COLO668 (cell line): Measurements from ENCODE around the gene PREPL.
"Not testable (repeated sequence)": the region's sequence is repeated elsewhere in the genome, so short reads cannot be mapped to it uniquely, and the experiment has no call there.

ENCODE experiments used
- DNase-seq: peaks from one replicate; lab custom pipeline; 2025; ENCODE audit not compliant: unreplicated experiment; lab: John Stamatoyannopoulos, UW

The PREPL gene

DNA sequence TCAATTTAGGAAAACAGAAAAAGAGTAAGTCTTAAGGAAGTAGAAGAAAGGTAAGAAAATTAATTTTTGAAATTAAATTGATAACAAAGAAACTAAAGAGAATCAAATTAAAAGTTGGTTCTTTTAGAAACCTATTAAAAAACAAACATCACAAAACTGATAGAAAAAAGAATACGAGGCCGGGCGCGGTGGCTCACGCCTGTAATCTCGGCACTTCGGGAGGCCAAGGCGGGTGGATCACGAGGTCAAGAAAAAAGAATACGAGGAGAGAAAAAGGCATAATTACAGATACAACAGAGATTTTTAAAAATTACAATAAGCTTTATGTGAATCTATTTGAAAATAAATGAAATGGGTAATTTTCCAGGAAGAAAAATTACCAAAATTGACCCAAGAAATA lies 11.8 kb downstream of the PREPL start:
- no peak for DNase-seq

GRCh38 chr2:44348400-44348799 lies 12.9 kb downstream of the PREPL start:
- DNase-seq: no peak

- no peak for DNase-seq
These were observed 13.8 kb downstream of the PREPL start for GRCh38 chr2:44347526-44347925.

DNA sequence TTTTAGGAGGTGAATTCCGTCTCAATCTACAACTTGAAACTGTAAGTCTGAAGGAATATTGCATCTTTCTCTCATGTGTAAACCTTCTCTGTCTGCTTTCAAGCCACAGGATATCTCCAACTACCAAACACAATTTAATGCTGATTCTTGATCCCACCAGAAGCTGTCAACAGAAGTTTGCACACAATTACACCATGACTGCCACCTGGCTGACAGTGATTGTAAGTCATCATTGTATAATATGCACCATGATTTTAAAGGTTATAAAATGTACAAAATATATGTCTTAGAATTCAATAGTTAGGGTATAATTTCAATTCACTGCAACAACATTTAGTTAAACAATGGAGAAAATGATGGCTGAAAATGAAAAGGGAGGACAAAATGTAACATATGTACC lies 18.4 kb downstream of the PREPL start:
- peak; percentile 9 for DNase-seq

GRCh38 chr2:44335806-44336538 lies 25.3 kb downstream of the PREPL start:
- DNase-seq: no peak

GRCh38 chr2:44333994-44334393 lies 27.3 kb downstream of the PREPL start:
- no peak for DNase-seq

DNA sequence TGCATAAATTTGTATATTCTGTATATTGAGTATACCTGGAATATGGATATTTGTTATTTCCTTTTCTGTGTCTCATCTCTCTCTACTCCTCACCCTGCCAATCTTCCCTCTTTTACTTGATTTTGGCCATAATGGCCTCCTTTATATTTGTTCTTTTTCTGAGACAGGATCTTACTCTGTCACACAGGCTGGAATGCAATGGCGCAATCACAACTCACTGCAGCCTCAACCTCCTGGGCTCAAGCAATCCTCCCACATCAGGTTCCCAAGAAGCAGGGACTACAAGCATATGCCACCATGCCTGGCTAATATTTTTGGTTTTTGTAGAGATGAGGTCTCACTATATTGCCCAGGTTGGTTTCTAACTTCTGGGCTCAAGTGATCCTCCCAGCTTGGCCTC lies 30.5 kb downstream of the PREPL start:
- DNase-seq: no peak

DNA sequence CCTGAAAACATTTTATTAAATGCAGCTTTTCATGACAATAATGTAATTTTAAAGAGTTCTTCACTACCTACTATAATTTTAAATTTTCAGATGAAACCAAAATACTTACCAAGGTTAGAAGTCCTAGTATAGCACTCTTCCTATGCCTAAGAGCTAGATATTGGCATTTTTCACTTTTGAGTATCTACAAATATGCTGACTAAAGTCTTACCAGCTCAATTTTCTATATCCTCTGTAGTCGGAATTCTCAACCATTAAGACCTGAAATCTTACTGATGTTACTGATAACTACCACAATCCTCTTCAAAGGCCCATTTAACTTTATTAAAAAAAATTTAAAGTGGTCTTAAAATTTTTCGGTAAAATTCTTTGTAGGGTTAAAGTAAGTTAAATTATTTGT lies 32.0 kb downstream of the PREPL start:
- no peak for DNase-seq

DNA sequence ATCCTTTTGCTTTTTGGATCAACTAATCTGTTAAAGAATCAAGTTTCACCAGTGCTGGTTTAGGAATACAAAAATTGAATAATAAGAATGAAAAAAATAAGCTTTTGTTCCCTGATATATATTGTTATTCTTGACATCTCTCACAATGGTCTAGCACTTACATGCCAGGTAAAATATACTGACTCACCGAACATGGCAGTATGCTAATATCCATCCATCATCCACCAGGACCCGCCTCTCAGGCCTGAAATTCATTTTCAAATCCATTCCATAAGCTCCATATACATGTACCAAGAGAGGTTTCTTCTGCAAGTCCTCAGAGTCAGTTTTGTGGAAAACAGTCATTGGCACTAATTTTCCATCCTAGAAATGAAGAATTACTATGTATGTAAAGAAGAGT lies 32.5 kb downstream of the PREPL start:
- no peak for DNase-seq

DNA sequence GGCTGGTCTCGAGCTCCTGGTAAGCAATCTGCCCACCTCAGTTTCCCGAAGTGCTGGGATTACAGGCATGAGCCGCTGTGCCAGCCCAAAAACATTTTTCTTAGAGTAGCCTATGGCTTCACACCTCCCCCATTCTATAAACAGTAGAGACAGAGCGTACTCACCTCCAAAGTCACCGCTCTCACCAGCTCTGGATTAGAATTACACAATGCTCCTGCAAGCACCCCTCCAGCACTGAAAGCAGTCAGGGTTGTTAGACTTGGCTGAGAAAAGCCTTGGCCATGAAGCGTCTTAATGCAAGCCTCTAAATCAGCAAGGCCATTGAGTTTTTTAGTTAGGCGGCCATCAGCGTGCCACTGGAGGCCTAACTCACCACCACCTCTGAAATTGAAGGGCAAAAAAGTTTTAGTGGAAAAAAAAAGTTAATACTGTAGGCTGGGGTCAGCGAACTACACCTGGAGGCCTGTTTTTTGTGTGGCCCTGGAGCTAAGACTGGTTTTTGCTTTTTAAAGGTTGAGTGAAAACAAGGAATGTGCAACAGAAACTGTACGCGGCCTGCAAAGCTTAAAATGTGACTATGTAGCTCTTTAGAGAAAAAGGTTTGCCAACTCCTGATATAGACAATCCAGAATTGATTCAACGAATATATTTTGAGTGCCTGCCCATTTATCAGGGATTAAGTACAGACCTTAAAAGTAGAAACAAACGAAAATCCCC lies 34.6 kb downstream of the PREPL start:
- DNase-seq: no peak

- DNase-seq: no peak
These were observed 35.4 kb downstream of the PREPL start for GRCh38 chr2:44325897-44326296.

DNA sequence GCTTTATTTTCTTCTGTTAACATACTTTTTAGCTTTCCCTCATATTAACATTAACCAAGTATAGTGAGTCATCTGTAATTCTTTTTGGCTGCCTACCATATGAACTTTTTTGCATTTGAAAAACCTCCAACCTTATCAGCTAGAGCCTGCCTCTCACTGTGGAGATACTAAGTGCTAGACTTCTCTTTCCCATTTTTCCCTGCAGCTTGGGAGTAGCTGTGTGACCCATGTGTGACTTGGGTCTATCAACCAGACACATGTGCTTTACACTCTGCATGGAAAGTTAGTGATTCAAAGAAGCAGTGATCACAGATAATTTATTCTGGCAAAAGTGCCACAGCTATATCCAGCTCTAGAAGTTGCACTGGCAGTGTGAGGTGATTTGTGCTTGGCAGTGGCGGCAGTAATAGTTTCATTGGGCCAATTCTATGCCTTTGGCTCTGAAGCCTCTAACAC lies 36.3 kb downstream of the PREPL start:
- no peak for DNase-seq

GRCh38 chr2:44321360-44321759 lies 39.9 kb downstream of the PREPL start:
- no peak for DNase-seq

GRCh38 chr2:44320832-44321231 lies 40.5 kb downstream of the PREPL start:
- no peak for DNase-seq

GRCh38 chr2:44315945-44316344 lies 45.3 kb downstream of the PREPL start:
- DNase-seq: no peak

DNA sequence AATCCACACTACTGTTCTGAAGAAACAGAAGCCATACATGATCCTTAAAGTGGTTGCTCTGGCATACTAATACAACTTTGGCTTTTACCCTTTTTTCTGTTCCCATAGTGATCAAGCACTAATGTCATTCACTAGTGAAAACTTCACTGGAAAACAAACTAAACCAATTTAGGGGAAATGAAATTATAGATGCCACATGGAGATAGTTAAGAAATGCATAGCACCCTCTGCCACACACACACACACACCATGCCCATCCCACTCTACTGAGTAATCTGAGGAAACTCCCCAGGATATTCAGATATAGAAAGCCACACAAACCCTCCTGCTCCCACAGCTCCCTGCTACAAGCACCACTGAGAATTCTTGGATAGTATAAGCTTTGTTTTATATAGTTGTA lies 46.9 kb downstream of the PREPL start:
- no peak for DNase-seq

DNA sequence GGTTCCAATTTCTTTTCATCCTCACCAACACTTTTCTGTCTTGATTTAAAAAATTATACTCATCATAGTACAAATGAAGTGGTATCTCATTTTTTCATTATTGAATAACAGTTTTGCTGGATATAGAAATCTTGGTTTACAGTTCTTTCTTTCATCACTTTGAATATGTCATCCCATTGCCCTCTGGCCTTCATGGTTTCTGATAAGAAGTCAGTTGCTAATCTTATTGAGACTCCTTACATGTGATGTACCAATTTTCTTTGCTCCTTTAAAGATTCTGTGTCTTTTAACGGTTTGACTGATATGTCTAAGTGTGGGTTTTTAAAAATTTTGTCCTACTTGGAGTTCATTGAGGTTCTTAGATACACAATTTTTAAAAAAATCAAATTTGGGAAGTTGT lies 51.0 kb downstream of the PREPL start:
- no peak for DNase-seq

DNA sequence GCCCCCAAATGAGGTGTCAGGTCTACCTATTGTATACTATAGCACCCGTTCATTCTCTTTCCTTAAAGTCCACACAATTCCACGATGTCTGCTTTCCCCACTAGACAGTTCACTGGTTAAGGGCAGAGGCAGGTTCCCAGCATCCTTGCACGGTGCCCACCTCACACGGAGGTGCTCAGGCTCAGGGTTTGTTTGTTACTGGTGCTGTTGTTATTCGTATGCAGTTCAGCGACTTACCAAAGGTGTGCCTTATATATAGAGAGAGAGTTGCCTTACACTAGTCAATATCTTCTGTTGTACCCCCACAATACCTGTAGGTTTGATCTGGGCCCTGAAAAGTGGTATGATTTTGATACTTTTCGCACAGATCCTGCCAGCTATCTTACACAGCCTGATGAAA lies 55.4 kb downstream of the PREPL start:
- no peak for DNase-seq

GRCh38 chr2:44304258-44304657 lies 57.0 kb downstream of the PREPL start:
- no peak for DNase-seq

- not testable (repeated sequence) for DNase-seq
These were observed 57.5 kb downstream of the PREPL start for GRCh38 chr2:44303766-44304165.

GRCh38 chr2:44301111-44301510 lies 60.2 kb downstream of the PREPL start:
- DNase-seq: no peak

DNA sequence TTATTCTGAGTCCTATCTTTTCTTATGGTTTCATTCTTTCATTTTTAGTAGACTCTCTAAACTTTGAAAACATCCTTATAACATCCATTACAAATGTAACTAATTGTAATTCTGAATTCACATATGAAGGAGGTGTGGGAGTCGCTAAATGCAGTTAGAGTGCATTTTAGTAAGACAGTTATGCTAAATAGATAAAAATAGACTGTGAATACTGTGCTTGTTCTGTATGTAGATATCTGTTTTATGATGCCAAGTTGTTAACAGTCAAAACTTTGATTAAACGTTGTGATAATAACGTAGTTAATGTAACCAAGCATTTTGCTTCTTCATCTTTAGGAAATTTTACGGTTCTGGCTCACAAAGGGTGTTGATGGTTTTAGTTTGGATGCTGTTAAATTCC lies 61.7 kb downstream of the PREPL start:
- DNase-seq: no peak

DNA sequence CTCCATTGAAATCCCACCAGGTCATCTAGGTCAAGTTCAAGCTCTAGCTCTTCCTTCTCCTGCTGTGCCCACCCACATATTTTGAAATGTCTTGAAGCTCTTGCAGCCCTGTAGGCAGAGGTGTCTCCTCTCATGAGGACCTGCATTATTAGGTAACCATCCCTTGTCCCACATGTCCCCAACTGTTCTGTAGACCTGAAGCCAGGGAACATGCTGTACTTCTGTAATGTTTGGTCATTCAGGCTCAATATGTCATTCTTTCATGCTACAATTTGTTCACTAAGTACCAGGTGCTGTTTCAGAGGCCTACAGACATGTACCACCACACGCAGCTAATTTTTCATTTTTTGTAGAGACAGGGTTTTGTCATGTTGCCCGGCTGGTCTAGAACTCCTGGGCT lies 63.9 kb downstream of the PREPL start:
- no peak for DNase-seq
